ENCODE data around the gene PADI4. TPM values are rescaled to one million over a fixed set of nuclear protein-coding genes. Genes with fewer than 3 reads are reported as not detected.

PADI4 gene, protein sequence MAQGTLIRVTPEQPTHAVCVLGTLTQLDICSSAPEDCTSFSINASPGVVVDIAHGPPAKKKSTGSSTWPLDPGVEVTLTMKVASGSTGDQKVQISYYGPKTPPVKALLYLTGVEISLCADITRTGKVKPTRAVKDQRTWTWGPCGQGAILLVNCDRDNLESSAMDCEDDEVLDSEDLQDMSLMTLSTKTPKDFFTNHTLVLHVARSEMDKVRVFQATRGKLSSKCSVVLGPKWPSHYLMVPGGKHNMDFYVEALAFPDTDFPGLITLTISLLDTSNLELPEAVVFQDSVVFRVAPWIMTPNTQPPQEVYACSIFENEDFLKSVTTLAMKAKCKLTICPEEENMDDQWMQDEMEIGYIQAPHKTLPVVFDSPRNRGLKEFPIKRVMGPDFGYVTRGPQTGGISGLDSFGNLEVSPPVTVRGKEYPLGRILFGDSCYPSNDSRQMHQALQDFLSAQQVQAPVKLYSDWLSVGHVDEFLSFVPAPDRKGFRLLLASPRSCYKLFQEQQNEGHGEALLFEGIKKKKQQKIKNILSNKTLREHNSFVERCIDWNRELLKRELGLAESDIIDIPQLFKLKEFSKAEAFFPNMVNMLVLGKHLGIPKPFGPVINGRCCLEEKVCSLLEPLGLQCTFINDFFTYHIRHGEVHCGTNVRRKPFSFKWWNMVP
- not detected for total RNA-seq

GRCh38 chr1:17307946-17308345 lies at the start of gene PADI4:
Gene PADI4, plus strand, starts transcription at chr1:17308197. Its CDS starts 26 bp downstream, at chr1:17308223.

GRCh38 chr1:17371896-17372295 lies 63.9 kb downstream of the PADI4 start, which contains the start of gene PADI6:
Gene PADI6, plus strand, starts transcription at chr1:17372196. Its CDS starts 50 bp downstream, at chr1:17372246.

Small RNA genes within 50 kb of the gene (small RNA-seq; reads per million reads assigned to genes)
- 0 reads per million in 2 donors for gene MIR3972

Other genes with a start within 250 kb of the PADI4 start
- under 1 TPM in 1 of 2 donors, not detected in 1; under 0.01 TPM for gene PADI2, start 188.7 kb upstream of the PADI4 start, total RNA-seq
- under 1 TPM in 1 of 2 donors, not detected in 1; under 0.01 TPM for gene PADI1, start 103.1 kb upstream of the PADI4 start, total RNA-seq
- not detected for gene PADI3, start 59.1 kb upstream of the PADI4 start, total RNA-seq
- not detected for gene PADI6, start 64.0 kb downstream of the PADI4 start, total RNA-seq
- 100 to 1,000 TPM in 1 of 2 donors, 10 to 100 TPM in 1; 84.0 to 130 TPM for gene RCC2, start 131.5 kb downstream of the PADI4 start, total RNA-seq
- 10 to 100 TPM; 10.3 to 29.3 TPM for gene ARHGEF10L, start 231.5 kb downstream of the PADI4 start, total RNA-seq